GM21717 (cell line): Measurements from ENCODE around the gene UBD.

Experiments used
- ATAC-seq: cut with Tn5 transposase; IDR thresholded peaks from one replicate; pipeline ENCODE4 v1.9.1; 2021; ENCODE audit warnings: mild to moderate bottlenecking, moderate library complexity; ENCODE audit not compliant: unreplicated experiment

The UBD gene

GRCh38 chr6:29561606-29562181 is 2.2 kb upstream of the UBD start:
- no peak for ATAC-seq

DNA sequence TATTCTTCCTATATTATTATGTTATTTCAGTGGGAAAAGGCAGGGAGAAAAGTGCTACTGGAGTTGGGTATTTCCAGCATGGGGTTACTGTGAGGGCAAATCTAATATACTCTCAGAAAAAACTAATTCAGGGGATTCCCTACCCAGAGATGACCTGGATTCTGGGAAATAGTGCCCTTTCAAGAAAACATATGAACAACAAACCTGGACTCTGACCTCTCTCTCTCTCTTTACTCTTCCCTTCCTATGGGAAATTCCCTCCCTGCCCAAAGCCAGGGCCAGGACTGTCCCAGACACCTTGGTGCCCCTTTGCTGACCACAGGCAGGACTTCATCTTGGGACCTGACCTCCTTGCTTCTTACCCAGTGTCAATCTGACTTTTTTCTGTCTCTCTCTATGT is 1.6 kb upstream of the UBD start:
- ATAC-seq, result no peak

- no peak for ATAC-seq
Measured at GRCh38 chr6:29558439-29559079, 973 bp downstream of the UBD start.

DNA sequence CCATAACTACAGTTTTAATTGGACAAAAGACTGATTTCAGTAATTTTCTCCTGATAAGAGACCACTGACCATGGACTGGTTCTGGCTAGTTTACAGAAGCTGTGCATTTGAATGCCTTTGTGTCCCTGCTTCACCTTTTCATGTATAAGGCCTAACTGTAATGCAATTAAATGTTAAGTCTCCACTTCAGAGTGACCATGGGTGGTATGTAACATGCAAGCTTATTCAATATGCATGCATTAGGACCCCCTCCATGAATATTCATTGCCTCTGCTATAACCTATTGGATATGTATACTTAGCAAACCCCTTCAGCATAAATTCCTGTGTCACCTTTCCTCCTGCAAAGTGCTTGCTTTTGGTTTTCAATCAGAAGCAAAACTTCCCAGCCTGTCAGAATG is 2.2 kb downstream of the UBD start:
- no peak for ATAC-seq

GRCh38 chr6:29554764-29555163 is 4.8 kb downstream of the UBD start:
- no peak for ATAC-seq

- ATAC-seq, result no peak
Measured at GRCh38 chr6:29553268-29554057, 6.1 kb downstream of the UBD start.

DNA sequence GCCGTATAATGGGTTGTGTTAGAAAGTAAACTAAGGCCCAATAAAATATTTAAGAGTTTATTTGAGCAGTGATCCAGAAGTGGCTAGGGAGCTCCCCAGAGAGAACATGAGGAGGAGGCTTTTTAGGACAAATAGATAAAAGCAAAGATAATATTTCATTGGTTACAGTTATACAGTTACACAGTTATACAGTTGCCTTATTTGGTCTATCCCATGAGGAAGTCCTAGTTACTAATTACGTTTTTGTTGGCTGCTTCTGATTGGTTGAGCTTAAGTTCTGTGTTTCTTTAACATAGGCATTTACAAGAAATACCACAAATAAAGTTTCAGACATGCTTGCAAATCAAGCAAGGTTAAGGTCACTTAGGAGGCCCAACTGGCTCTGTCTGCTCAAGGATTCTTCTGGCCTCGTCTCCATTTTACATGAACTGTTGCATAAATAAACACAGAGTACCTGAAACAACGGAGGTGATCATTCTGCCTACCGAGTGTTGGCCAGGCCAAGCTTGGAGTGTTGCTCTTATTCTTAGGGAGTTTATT is 7.0 kb downstream of the UBD start:
- peak; percentile 83 for ATAC-seq

- ATAC-seq, result no peak
Measured at GRCh38 chr6:29547573-29547972, 12.0 kb downstream of the UBD start.

- ATAC-seq, result no peak
Measured at GRCh38 chr6:29537714-29538403, 21.7 kb downstream of the UBD start.

DNA sequence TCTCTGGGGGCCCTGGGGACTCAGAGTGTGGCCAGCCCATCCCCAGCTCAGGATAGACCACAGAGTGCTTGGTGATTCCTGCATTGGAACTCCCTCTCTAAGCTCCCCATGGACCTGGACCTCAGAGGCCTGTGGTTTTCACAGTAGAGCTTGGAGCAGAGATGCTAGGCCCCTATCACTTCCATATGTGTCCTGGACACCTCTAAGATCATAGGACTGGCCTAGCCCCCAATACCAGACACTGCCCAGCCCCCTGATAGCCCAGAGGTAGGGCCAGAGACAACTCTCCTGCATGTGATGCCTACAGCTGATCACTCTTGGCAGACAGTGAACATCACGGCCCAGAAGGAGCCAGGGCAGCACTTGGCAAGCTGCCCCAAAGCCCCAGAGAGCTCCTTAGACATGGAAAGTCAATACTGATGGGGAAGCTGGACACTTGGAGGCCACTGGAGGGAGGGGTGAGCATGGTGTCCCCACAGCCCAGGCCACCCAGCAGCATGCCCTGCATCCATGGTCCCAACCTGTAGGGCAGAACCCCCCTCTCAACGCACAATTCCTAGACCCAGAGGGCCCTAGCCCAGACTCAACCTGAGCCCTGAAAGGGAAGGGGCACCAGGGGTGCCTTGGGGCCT is 27.1 kb downstream of the UBD start:
- no peak for ATAC-seq

DNA sequence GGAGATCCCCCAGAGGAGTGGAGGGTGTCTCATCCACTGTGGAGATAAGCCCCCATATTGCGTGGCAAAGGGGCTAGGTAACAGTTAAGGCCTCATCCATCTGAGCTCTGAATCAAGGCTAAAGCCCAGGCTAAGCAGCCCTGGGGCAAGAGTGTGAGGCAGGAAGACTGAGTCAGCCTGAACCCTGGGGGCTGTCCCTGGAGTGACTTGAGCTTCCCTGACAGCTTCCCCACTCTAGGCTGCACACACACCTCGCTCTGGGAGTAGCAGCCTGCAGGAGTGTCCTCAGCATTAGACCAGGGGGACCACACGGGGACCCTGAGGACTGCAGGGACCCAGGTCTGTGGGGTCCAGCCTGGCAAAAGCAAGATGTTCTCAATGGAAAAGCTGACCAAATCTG is 27.9 kb downstream of the UBD start:
- ATAC-seq, result peak; percentile 50

- no peak for ATAC-seq
Measured at GRCh38 chr6:29530671-29531310, 28.7 kb downstream of the UBD start.

DNA sequence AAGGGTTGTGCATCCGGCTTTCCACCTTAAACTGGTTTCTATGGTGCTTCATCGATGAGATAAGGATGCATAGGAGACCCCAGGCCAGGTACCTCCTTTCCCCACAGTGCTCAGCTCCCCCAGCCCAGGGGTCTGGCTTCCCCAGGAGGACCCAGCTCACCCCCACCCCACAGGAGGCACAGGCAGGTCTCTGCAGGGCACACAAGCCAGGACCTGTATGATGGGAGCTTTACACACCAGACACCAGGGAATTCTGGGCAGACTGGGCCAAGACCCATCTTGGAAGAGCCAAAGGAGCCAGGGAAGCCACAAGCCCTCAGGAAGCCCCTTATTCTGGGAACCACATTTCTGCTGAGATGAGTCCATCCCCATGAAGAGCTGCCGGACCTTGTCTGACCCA is 29.6 kb downstream of the UBD start:
- ATAC-seq, result no peak

GRCh38 chr6:29528988-29529560 is 30.5 kb downstream of the UBD start:
- no peak for ATAC-seq

GRCh38 chr6:29528300-29528931 is 31.1 kb downstream of the UBD start:
- ATAC-seq, result no peak

GRCh38 chr6:29527564-29527963 is 32.0 kb downstream of the UBD start:
- no peak for ATAC-seq

- ATAC-seq, result no peak
Measured at GRCh38 chr6:29527126-29527525, 32.4 kb downstream of the UBD start.

GRCh38 chr6:29525311-29525639 is 34.3 kb downstream of the UBD start:
- ATAC-seq, result no peak

DNA sequence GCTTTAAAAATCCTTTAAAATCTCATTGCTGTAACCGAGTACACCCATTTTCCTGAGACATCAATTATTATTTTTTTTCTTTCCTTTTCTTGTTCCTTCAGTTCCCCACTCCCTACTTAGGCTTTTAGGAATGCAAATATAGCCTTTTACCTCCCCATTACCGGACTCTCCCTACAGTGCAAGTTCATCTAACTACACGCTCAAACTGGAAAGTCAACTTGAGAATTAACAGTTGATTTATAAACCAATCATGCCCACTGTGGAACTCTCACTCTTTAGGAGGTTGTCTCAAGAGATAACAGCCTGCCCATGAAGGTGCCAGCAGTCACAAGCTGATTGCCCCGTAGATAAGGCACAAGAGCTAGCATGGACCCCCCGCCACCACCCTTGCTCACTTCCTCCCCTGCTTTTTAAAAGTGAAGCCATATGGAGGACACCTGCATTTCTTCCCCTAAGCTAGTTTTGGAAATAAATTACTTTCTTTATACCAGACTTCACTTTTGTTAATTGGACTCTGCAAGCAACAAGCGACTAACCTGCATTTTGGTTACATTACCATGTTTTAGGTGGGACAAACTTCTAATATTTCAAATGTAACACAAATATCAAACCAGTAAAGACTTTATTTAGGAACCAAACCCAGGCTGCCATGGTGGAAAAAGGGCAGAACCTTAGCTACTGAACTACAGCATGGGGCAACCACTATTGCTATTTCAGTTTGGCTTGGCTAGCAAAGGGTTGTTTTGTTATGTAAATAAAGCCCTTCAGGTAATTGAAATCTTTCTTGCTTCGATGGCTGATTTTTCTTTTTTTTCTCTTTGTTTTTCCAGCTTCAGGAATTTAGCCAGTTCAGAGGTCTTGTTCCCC is 34.9 kb downstream of the UBD start:
- ATAC-seq, result no peak
